OCI-M2 (cell line): ENCODE results near the gene NPDC1.
A peak's percentile ranks its signal among the peaks of the same experiment; 100 is the strongest.
"Not testable (repeated sequence)": the region's sequence is repeated elsewhere in the genome, so short reads cannot be mapped to it uniquely, and the experiment has no call there.

ENCODE experiments used
- DNase-seq: peaks from one replicate; lab custom pipeline; 2025; ENCODE audit not compliant: unreplicated experiment; lab: John Stamatoyannopoulos, UW

The NPDC1 gene

DNA sequence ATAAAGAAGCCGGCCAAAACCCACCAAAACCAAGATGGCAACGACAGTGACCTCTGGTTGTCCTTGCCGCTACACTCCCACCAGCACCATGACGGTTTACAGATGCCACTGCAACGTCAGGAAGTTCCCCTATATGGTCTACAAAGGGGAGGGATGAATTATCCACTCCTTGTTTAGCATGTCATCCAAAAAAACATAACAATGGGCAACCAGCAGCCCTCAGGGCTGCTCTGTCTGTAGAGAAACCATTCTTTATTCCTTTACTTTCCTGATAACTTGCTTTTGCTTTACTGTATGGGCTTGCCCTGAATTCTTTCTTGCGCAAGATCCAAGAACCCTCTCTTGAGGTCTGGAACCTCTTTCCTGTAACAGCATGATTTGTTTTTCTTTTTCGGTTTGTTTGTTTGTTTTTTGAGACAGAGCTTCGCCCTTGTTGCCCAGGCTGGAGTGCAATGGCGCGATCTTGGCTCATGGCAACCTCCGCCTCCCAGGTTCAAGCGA lies 29.3 kb upstream of the NPDC1 start:
- DNase-seq, result no peak

DNA sequence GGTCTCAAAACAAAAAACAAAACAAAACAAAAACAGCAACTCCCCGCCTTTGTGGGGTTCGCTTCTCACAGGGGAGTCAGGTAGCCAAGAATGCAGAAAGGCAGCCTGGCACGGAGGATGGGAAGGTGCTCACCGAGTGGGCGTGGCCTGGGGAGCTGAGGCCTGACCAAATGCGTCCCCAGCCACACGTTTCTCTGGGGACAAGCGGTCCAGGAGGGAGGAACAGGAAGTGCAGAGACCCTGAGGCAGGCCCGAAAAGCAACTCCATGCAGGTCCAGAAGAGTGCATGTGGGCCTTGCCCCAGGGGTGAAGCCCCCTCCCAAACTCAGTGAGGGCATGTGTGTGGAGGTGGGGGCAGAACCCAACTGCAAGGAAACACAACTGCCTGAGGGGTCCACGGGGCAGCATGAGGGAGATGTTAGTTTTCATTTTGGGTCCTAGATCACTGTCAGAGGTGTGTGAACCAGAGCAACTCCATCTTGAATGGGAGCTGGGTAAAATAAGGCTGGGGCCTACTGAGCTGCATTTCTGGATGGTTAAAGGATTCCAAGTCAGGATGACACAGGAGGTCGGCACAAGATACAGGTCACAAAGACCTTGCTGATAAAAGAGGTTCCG lies 28.8 kb upstream of the NPDC1 start:
- DNase-seq, result no peak

- DNase-seq, result no peak
Observed at GRCh38 chr9:137073992-137074399, 28.0 kb upstream of the NPDC1 start.

DNA sequence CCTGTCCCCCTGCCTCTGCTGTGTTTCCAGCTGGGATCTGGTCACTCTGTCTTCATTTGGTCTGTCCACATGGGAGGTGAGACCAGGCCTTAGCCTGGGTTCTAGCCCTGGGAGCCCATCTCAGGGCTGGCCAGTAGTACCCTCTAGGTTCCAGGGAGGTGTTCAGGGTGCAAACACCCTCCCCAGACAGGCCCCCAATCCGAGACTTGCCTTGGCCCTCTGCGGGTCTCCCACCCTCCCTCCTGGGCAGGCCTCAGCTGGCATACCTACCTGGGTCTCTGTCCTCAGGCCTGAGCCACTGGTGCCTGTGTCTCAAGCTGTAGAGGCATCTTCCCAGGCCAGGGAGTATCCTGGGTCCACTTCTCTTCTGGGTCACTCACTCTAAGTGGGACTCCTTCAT lies 25.3 kb upstream of the NPDC1 start:
- no peak for DNase-seq

GRCh38 chr9:137070906-137071275 lies 24.9 kb upstream of the NPDC1 start:
- no peak for DNase-seq

GRCh38 chr9:137070201-137070905 lies 24.4 kb upstream of the NPDC1 start, which contains the start of gene SAPCD2:
SAPCD2 (minus strand) TSS chr9:137070557; CDS start chr9:137070460, 97 bp downstream.
- peak; percentile 61 for DNase-seq

GRCh38 chr9:137069508-137070091 lies 23.6 kb upstream of the NPDC1 start:
- no peak for DNase-seq

GRCh38 chr9:137068539-137069507 lies 22.8 kb upstream of the NPDC1 start:
- DNase-seq, result no peak

DNA sequence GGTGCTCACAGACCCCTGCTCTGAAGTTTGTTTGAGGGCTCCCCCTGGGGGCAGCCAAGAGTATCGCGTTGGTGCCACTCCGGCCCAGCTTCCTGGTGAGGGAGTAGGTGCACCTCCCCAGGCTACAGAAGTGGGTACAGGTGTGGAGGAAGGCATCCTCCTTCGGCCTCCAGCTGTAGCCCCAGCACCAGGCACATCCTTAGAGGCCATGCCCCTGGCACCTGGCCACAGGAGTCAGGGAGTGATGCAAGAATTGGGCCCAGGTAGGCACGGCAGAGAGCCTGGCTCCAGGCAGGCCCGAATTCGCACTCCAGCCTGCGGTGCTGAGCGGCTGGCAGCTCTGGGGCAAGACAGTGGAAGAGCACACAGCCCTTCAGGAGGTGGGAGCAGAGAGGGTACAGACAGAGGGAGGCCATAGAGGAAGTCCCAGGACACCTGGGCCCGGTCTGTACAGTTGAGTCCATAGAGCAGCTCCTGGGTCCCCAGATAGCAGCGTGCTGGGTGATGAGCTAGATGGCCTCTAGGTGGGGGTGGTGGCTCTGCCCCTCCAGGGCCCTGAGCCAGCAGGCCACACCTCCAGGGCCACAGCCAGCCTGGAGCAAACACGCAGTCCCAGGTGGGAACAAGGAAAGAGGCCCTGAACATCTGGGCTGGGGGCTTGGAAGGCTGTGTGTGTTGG lies 22.0 kb upstream of the NPDC1 start:
- no peak for DNase-seq

DNA sequence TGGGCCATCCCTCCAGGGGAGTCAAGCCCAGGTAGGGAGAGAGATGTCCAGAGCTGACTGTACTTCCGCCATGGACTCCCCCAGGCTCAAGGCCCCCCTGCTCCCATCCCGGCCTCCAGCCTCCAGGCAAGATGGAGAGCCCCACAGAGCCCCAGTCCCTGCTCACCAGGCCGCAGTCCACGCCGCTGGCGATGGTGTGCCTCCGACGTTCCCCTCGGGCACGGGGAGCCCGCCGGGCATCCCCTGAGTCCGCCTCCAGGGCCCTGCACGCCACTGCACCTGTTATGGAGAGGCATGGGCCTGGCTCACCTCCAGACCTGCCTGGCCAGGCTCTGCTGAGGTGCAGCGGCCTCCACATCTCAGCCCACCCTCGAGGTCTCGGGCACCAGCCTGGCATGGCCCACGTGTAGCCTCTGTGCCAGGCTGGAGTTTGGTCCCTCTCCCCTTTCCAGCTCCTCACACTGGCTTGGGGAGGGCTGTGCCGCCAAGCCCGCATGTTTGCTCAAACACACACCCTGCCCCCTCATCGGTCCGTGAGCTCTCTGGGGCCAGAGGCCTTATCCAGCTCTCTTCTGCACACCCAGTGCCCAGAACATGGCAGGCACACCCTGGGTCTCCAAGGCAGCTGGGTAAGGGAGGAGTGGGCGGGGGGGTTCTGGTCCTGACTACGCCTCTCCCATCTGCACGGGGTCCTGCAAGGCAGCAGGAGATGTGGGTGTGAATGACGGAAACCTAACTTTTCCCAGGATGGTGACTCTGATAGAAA lies 20.3 kb upstream of the NPDC1 start:
- DNase-seq, result no peak

- no peak for DNase-seq
Observed at GRCh38 chr9:137065336-137065967, 19.5 kb upstream of the NPDC1 start.

DNA sequence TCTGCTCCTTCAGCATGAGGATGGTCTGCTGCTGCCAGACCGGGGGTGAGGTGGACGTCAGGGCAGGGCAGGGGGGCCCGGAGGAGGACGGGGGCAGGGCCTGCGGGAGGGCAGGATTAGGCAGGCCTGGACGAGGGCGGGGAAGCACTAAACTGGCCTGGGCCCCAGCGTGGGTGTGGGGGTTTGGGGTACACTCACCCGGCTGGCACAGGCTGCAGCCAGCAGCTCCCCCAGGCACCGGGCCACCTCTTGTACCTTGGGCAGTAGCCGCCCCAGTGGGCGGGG lies 18.8 kb upstream of the NPDC1 start:
- DNase-seq, result no peak

GRCh38 chr9:137064027-137064879 lies 18.3 kb upstream of the NPDC1 start:
- DNase-seq, result no peak

DNA sequence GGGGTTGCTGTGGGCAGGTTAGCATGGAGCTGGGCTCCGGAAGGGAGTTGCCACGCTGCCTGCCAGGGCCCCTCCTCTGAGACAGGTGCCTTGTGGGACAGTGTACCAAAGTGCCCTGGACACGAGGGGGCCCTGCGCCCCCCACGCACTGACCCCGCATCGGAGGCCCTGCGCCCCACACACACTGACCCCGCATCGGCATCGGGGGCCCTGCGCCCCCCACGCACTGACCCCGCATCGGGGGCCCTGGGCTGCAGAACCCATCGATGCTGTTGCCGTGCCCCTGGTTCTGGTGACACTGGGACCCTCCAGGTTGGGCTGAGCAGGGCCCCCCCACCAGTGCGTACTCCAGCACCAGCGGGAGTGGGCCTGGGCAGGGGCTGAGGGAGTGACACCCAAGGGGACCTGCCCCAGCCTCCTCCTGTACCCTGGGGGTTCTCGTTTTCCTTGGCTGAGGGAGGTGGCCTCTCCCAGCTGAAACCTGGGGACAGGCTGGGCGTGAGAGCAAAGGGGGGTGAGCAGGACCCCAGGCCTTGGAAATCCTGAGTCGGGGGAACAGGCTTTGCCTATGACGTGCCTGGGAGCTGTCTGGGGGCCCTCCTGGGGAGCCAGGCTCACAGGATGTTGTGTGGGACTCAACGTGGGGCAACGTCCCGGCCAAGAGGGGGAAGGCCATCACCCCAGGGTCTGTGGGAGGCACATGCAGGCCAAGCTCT lies 17.5 kb upstream of the NPDC1 start:
- DNase-seq, result no peak

DNA sequence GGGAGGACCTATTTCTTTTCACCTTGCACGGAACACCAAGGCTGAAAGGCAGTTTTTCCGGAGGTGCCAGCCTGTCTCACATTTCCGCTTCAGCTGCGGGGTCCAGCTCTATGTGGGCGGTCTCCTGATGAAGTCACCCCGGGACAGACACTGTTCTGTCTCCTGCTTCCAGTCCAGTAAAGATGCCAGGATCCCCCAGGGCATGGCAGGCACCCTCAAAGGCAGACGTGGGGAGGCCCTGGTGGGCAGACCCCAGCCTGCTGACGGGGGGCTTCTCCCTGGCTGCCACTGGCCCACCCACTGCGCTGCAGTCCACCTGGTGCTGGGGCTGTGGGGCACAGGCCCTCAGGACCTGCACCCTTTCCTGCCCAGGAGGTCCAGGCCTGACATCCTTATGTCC lies 16.8 kb upstream of the NPDC1 start:
- DNase-seq, result not testable (repeated sequence)

- no peak for DNase-seq
Observed at GRCh38 chr9:137062384-137062783, 16.4 kb upstream of the NPDC1 start.

DNA sequence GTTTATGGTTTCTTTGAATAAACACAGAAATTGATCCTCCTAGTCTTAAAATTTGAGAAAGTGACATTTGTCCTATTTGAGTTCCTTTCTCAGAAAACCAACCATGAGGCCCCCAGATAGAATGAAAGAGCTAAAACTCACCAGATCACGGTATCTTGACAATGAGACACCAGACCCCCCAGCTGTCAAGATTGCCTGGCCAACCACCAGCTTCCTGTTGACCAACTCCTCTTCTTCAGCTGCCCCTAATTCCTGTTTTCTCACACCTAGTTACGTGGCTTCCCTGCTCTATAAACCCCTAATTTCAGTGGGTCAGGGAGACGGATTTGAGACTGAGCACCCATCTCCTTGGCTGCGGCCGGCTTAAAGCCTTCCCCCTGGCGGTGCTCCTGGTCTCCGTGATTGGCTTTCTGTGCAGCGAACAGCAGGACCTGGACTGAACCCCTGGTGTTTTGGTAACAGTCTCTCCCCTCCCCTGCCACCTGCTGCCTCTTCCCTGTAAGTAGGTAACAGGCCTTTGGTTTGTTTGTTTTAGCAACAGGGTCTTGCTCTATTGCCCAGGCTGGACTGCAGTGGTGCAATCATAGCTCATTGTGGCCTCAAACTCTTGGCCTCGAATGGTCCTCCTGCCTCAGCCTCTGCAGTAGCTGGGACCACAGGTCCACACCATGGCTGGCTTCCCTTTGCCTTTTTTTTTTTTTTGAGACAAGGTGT lies 12.7 kb upstream of the NPDC1 start:
- DNase-seq, result no peak
